GM13976 (cell line): Measurements from ENCODE around the gene BCL7C.
A peak's percentile ranks its signal among the peaks of the same experiment; 100 is the strongest.

Experiments
- DNase-seq: peaks from one replicate; pipeline ENCODE4 v3.0.0; 2012; ENCODE audit warnings: low spot score
- CTCF ChIP-seq: IDR thresholded peaks from 2 replicates; pipeline ENCODE4 v1.5.1; 2012; ENCODE audit warnings: borderline replicate concordance, mild to moderate bottlenecking; ENCODE audit not compliant: insufficient read depth; ENCODE audit errors: extremely low read depth, missing control alignments, control extremely low read depth
- in situ Hi-C: fragments of 300-500 bp; cut with MboI; formaldehyde crosslinking; loops from one replicate; pipeline ENCODE4 v1.12.0; 2022; ENCODE audit warnings: low sequenced_read_pairs, mixed read lengths, inconsistent platforms; ENCODE audit not compliant: unreplicated experiment

Gene BCL7C

GRCh38 chr16:30925632-30925987, 31.7 kb upstream of the BCL7C start:
- DNase-seq = no peak
- in situ Hi-C loops = no loop called here
- no peak for TF ChIP-seq CTCF

- in situ Hi-C loops = no loop called here
- no peak for DNase-seq
- TF ChIP-seq CTCF = no peak
Observed at GRCh38 chr16:30924913-30925631, 31.2 kb upstream of the BCL7C start.

GRCh38 chr16:30924076-30924912, 30.4 kb upstream of the BCL7C start:
- DNase-seq = peak; percentile 62
- in situ Hi-C loops = no loop called here
- no peak for TF ChIP-seq CTCF

- TF ChIP-seq CTCF = no peak
- in situ Hi-C loops = no loop called here
- DNase-seq = no peak
Observed at GRCh38 chr16:30923554-30924075, 29.7 kb upstream of the BCL7C start, which contains the start of gene FBXL19. TSS of gene FBXL19 (plus strand) at chr16:30923572. CDS start at chr16:30925755, 2,183 bp downstream.

GRCh38 chr16:30922960-30923535, 29.2 kb upstream of the BCL7C start:
- in situ Hi-C loops = no loop called here
- TF ChIP-seq CTCF = no peak
- DNase-seq = peak; percentile 96

GRCh38 chr16:30922420-30922959, 28.6 kb upstream of the BCL7C start:
- in situ Hi-C loops = no loop called here
- DNase-seq = peak; percentile 94
- no peak for TF ChIP-seq CTCF
